Neural cell (in vitro differentiated cells): Measurements from ENCODE around the gene GYS2.

Experiments
- EZH2 ChIP-seq: fragments of 200-600, 300-800 bp; shearing (Covaris generic), sonication (generic); IDR thresholded peaks from 2 replicates; pipeline ENCODE4 v1.6.1; 2014; ENCODE audit warnings: antibody characterized with exemption, low read length, borderline replicate concordance, mild to moderate bottlenecking; ENCODE audit not compliant: insufficient read depth, poor library complexity, severe bottlenecking
- POLR2AphosphoS5 ChIP-seq: IDR thresholded peaks from 2 replicates; pipeline ENCODE4 v1.6.1; 2012
- SMC3 ChIP-seq: fragments of 450-650 bp; conservative IDR thresholded peaks from 2 replicates; pipeline ENCODE4 v1.6.1; 2014; ENCODE audit warnings: antibody characterized with exemption, mild to moderate bottlenecking, moderate library complexity; ENCODE audit not compliant: poor library complexity
- TF ChIP-seq, protein P1 (sequence below): fragments of 450-650 bp; IDR thresholded peaks from 2 replicates; pipeline ENCODE4 v1.5.1; 2014; ENCODE audit warnings: antibody characterized with exemption, mild to moderate bottlenecking, moderate library complexity; ENCODE audit not compliant: poor library complexity, severe bottlenecking

DNA sequence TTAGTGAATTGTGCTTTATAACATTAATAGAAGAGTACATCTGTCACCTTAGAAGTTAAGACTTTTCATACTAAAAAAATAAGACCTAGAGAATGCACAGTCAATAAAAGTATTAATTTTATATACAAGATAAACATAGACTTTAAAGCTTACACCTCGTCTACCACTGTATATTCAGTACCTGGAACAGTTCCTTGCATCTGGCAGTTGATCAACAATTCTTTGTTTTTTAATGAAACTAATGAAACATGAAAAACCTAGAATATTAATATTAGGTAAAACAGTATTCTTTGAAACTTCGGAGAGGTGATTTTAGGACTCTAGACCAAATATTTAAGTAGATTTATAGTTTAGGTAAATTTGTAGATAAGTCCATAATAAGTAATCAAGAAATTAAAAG, 98.8 kb downstream of the GYS2 start:
- TF ChIP-seq EZH2 (no peak), SMC3 (no peak), POLR2AphosphoS5 (no peak)
- TF ChIP-seq, protein P1, sequence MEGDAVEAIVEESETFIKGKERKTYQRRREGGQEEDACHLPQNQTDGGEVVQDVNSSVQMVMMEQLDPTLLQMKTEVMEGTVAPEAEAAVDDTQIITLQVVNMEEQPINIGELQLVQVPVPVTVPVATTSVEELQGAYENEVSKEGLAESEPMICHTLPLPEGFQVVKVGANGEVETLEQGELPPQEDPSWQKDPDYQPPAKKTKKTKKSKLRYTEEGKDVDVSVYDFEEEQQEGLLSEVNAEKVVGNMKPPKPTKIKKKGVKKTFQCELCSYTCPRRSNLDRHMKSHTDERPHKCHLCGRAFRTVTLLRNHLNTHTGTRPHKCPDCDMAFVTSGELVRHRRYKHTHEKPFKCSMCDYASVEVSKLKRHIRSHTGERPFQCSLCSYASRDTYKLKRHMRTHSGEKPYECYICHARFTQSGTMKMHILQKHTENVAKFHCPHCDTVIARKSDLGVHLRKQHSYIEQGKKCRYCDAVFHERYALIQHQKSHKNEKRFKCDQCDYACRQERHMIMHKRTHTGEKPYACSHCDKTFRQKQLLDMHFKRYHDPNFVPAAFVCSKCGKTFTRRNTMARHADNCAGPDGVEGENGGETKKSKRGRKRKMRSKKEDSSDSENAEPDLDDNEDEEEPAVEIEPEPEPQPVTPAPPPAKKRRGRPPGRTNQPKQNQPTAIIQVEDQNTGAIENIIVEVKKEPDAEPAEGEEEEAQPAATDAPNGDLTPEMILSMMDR: no peak
